K562 (cell line): ENCODE data around the gene PRPF6. TPM values are rescaled to one million over a fixed set of nuclear protein-coding genes. Genes with fewer than 3 reads are reported as not detected.

Experiments
- ATAC-seq: fragments of 200-7000 bp; cut with Tn5 transposase; 3 replicates; pipeline ENCODE4 v1.9.1; 2020; ENCODE audit warnings: moderate library complexity
- BruUV-seq: library from RNA; stranded (reverse); fragments of 400-500 nt; replicated peaks from 2 replicates; lab custom pipeline; 2021; lab: Mats Ljungman, UMichigan
- CTCF ChIA-PET: fragments of 300-600 bp; formaldehyde crosslinking; extraction: SDS; loops from one replicate; lab custom pipeline; 2021; ENCODE audit warnings: low intra/inter-chr PET ratio; lab: Yijun Ruan, JAX
- POLR2A ChIA-PET: fragments of 300-600, 350-650 bp; sonication (Branson Sonifier 250); formaldehyde crosslinking; extraction: SDS; loops from one replicate; lab custom pipeline; 2021; ENCODE audit warnings: antibody characterized with exemption, inconsistent platforms; lab: Yijun Ruan, JAX
- DNase-seq, 4 experiments: peaks; one replicate each; pipeline versions ENCODE4 v3.0.0 to v3.0.0-alpha.2; 2011 to 2018; ENCODE audit warnings: low spot score in 3 of 4, mixed read lengths in 3 of 4; ENCODE audit errors: extremely low read depth in 1 of 4
- FAIRE-seq: peaks from 2 replicates; lab custom pipeline; 2011; peaks lifted over from hg19 to GRCh38; lab: Jason Lieb, UNC
- H2AFZ ChIP-seq: 2 replicates; pipeline ENCODE4 v1.6.0; 2011; ENCODE audit warnings: low read depth, low read length, control low read depth, inconsistent platforms
- H3K27ac ChIP-seq: fragments of 200-600 bp; 3 replicates; pipeline ENCODE4 v1.8.0; 2011; ENCODE audit warnings: low read depth, mild to moderate bottlenecking, control low read depth, inconsistent platforms, low read length, moderate library complexity, mixed read lengths; ENCODE audit errors: extremely low read depth
- H3K27me3 ChIP-seq, 2 experiments: fragments of 300-600 bp in 1 of 2; 2 replicates in 1 of 2; 3 replicates in 1 of 2; pipeline versions ENCODE4 v1.6.0 to v1.8.0; 2011; ENCODE audit warnings: inconsistent platforms in 2 of 2, low read length in 2 of 2, mild to moderate bottlenecking in 1 of 2, mixed read lengths in 1 of 2, moderate library complexity in 1 of 2; ENCODE audit not compliant: control insufficient read depth in 2 of 2, insufficient read depth in 2 of 2
- H3K36me3 ChIP-seq: fragments of 300-600 bp; 3 replicates; pipeline ENCODE4 v1.8.0; 2011; ENCODE audit warnings: mild to moderate bottlenecking, low read length, inconsistent platforms; ENCODE audit not compliant: control insufficient read depth, insufficient read depth
- H3K4me1 ChIP-seq, 2 experiments: fragments of 200-600 bp in 1 of 2; replicated peaks in 1 of 2; 2 replicates in 1 of 2; 3 replicates in 1 of 2; pipeline versions ENCODE4 v1.5.1 to v1.8.0; 2011; ENCODE audit warnings: inconsistent platforms in 2 of 2, low read length in 2 of 2, mild to moderate bottlenecking in 1 of 2, mixed read lengths in 1 of 2, moderate library complexity in 1 of 2; ENCODE audit not compliant: control insufficient read depth in 2 of 2, insufficient read depth in 2 of 2
- H3K4me2 ChIP-seq: 2 replicates; pipeline ENCODE4 v1.6.1; 2011; ENCODE audit warnings: low read length, control low read depth, inconsistent platforms, mixed read lengths; ENCODE audit not compliant: insufficient read depth
- H3K4me3 ChIP-seq: fragments of 200-600 bp; sonication (generic), shearing (Covaris generic); 2 replicates; pipeline ENCODE4 v1.5.1; 2016; ENCODE audit warnings: control low read depth, inconsistent platforms
- H3K79me2 ChIP-seq: fragments of 200-600 bp; 3 replicates; pipeline ENCODE4 v1.8.0; 2011; ENCODE audit warnings: low read length, inconsistent platforms; ENCODE audit not compliant: control insufficient read depth, insufficient read depth
- H3K9ac ChIP-seq, 2 experiments: 2 replicates each; pipeline versions ENCODE4 v1.6.0 to v1.6.1; 2011; ENCODE audit warnings: low read depth in 2 of 2, low read length in 2 of 2, control low read depth in 1 of 2, inconsistent platforms in 1 of 2, mild to moderate bottlenecking in 1 of 2, mixed read lengths in 1 of 2; ENCODE audit not compliant: insufficient read depth in 1 of 2
- H3K9me1 ChIP-seq: one replicate; pipeline ENCODE4 v1.6.0; 2011; ENCODE audit warnings: inconsistent platforms, mild to moderate bottlenecking, low read length, moderate library complexity; ENCODE audit not compliant: control insufficient read depth, insufficient read depth
- H3K9me3 ChIP-seq: replicated peaks from 2 replicates; pipeline ENCODE4 v1.5.1; 2011; ENCODE audit warnings: low read depth, low read length, inconsistent platforms; ENCODE audit not compliant: control insufficient read depth, insufficient read depth
- H4K20me1 ChIP-seq: replicated peaks from 2 replicates; pipeline ENCODE4 v1.6.1; 2011; ENCODE audit warnings: low read length, inconsistent platforms, mixed read lengths; ENCODE audit not compliant: control insufficient read depth, insufficient read depth
- MTA1 ChIP-seq: fragments of 450-650 bp; IDR thresholded peaks from 2 replicates; pipeline ENCODE4 v1.6.1; 2017; ENCODE audit warnings: borderline replicate concordance
- NFIC ChIP-seq: fragments of 450-650 bp; IDR thresholded peaks from 2 replicates; pipeline ENCODE4 v1.6.1; 2017; ENCODE audit warnings: mild to moderate bottlenecking, inconsistent platforms
- ZNF146 ChIP-seq: IDR thresholded peaks from one replicate; pipeline ENCODE4 v1.6.1; 2018; ENCODE audit warnings: missing compliant biosample characterization; ENCODE audit not compliant: unreplicated experiment
- WGBS: fragments of 100-300 bp; shearing (Covaris generic); methylation state at CpG from one replicate; pipeline ENCODE4 v1.1.6; 2016; ENCODE audit warnings: low coverage, mixed read lengths; ENCODE audit not compliant: insufficient coverage; ENCODE audit errors: missing lambda C conversion rate; 5-methylcytosine and 5-hydroxymethylcytosine counted together
- in situ Hi-C: fragments of 300-500 bp; cut with MboI; formaldehyde crosslinking; loops from 4 replicates; pipeline ENCODE4 v1.15.0; 2018; ENCODE audit warnings: inconsistent platforms, mixed read lengths
- intact Hi-C: fragments of 100-400 bp; cut with micrococcal nuclease; formaldehyde crosslinking; loops from 2 replicates; pipeline ENCODE4 v1.14.2; 2022
- polyA plus RNA-seq, 8 experiments: library from polyadenylated mRNA; depleted of rRNA in 4 of 8; stranded (reverse) in 5 of 8; unstranded in 3 of 8; fragments of >200 nt; fragmentation: Nextera tagmentation in 2 of 8; fragmentation: Illumina TruSeq in 1 of 8; extraction: Ambion mirVana in 2 of 8; extraction: Trizol in 1 of 8; gene quantifications; 2 replicates each; pipeline versions ENCODE4 v1.2.1 to v1.2.3, GENCODE V29; 2011 to 2014; ENCODE audit warnings: inconsistent platforms in 1 of 8, missing spikeins in 1 of 8
- total RNA-seq, 7 experiments: library from RNA; depleted of rRNA in 6 of 7; stranded (reverse); fragments of >200 nt in 6 of 7; fragmentation: Illumina TruSeq in 2 of 7; extraction: Trizol in 2 of 7; gene quantifications; 2 replicates each; pipeline versions ENCODE4 v1.2.1 to v1.2.3, GENCODE V29; 2011 to 2021; ENCODE audit warnings: low replicate concordance in 1 of 7

Gene PRPF6
- total and polyA plus RNA-seq, 9 of the 15 experiments (the other 6 are each of a cell fraction or from before 2014, with no cell fraction given): 4.2 to 83.2 (median 59.9) TPM

- no peak for TF ChIP-seq MTA1
Observed at GRCh38 chr20:64071341-64072332, 90.7 kb downstream of the PRPF6 start (continued).

GRCh38 chr20:64072498-64073063, 91.6 kb downstream of the PRPF6 start:
- CTCF ChIA-PET: no interaction called here
- Histone ChIP-seq H3K4me3 (no peak overlapping the region), H3K9ac (peak overlapping the region in 1 of 2 experiments; percentile 59; a peak in 2 of 4 replicates), H3K9me1 (no peaks in the 10 kb centered on the region), H3K27ac (no peak overlapping the region), H3K4me1 (peaks cover 0 to 81% of the 10 kb centered on the region in 2 experiments; a peak in 3 of 5 replicates), H3K79me2 (no peaks in the 10 kb centered on the region), H3K4me2 (no peak overlapping the region), H3K27me3 (no peaks in the 10 kb centered on the region), H4K20me1 (no peaks in the 10 kb centered on the region), H3K36me3 (peaks cover 8% of the 10 kb centered on the region; the same call in 1 of the 3 replicates), H3K9me3 (no peaks in the 10 kb centered on the region), H2AFZ (no peak overlapping the region)
- ATAC-seq: no peak
- in situ Hi-C loops (no loop called here), intact Hi-C loops (no loop called here)
- POLR2A ChIA-PET: interaction anchor here (0.5 to 1.5 kb wide), 4 partner anchors 8 to 15 kb away, joined by 3 to 5 read pairs (median 4); partner anchors contain the start of gene LKAAEAR1
- no peak for FAIRE-seq
- no TSS peak for BruUV-seq
- 69% methylated on average over 14 of the region's 14 CpGs for WGBS
- TF ChIP-seq ZNF146: no peak
- peak; percentile 14; the same call in 1 of the 2 replicates for TF ChIP-seq NFIC
- no peak for DNase-seq
